Activated gamma-delta T cell treated with Interleukin-2 at 50 U/mL for 16 hours (primary cell): ENCODE results near the gene TNFRSF19.

Source experiments
- DNase-seq: peaks from one replicate; pipeline ENCODE4 v3.0.0-alpha.2; 2020

The TNFRSF19 gene

GRCh38 chr13:23609414-23609760, 39.2 kb downstream of the TNFRSF19 start:
- DNase-seq = no peak

DNA sequence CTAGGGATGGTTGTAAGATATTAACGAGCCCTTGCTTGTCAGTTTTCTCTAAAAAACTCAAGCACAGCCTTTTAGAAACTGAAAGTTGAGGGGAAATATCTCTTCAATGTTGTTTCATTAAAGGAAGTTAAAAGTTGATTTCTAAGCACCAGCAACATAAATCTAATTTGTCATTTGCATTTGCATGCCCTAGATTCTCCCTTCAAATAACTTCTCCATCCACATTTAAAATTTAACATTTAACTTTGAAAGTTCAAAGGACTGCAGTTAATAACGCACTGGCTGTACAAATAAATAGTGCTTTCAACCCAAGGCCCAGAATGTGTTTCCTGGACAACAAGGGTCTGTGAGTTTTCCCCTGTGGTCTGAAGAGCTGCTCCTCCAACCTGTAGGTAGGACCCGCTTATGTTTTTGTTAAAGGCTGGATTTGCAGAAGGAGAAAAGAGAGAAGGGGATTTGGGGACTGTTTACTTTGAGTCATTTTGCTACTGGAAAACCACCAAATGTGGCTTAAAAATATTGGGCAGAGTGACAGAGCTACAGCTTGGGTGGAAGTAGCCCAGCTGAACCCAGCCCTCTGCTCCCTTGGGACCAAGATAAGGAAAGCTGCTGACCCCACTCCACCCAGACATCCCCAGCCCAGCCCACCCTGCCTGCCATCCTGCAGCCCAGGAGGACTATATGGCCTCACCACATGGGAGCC, 39.8 kb downstream of the TNFRSF19 start:
- no peak for DNase-seq

GRCh38 chr13:23610966-23611491, 40.8 kb downstream of the TNFRSF19 start:
- no peak for DNase-seq

- no peak for DNase-seq
Measured at GRCh38 chr13:23612182-23612581, 42.0 kb downstream of the TNFRSF19 start.

GRCh38 chr13:23612731-23613130, 42.5 kb downstream of the TNFRSF19 start:
- DNase-seq = no peak

DNA sequence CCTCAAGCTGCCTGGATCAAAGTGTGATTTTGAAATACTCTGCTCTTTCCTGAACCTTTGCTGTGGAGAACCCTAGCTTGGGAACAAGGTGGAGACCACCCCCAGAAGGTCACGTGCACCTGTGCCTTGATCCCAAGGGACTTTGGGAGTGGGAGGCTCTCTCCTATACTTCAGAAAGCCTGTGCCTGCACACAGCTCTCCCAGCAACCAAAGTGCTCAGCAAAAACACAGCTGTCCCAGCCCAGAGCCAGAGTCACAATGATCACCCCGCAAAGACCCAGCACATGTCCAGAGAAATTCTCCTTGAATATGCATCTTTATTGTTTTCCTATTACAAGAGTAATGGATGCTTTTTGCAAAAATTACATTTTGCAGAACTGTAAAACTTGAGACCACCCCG, 43.4 kb downstream of the TNFRSF19 start:
- no peak for DNase-seq

DNA sequence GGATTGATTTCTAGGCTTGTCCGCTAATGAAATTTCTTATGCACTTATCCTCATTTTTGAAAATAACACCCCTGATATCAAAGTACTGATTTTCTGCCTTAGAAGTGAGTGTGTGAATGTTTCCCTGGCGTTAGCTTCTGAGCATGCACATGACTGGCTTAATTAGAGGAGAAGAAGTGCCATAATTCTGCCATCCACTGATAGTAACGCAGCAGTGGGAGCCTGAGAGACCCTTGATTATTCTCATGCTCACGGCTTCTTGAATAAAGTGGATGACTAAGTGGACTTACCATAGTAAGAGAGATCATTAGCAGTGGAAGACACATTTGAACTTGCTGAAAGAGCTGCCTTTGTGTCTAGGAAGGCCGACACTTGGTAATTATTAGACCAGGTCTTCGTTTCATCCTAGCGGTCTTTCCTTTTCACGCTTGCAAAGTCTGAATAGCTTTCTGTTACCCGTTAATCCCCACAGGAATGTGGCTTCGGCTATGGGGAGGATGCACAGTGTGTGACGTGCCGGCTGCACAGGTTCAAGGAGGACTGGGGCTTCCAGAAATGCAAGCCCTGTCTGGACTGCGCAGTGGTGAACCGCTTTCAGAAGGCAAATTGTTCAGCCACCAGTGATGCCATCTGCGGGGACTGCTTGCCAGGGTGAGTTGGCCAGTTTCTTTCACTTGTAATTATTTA, 45.3 kb downstream of the TNFRSF19 start:
- no peak for DNase-seq

GRCh38 chr13:23616228-23616627, 46.0 kb downstream of the TNFRSF19 start:
- no peak for DNase-seq

- no peak for DNase-seq
Measured at GRCh38 chr13:23617551-23618024, 47.4 kb downstream of the TNFRSF19 start.

GRCh38 chr13:23618341-23618740, 48.1 kb downstream of the TNFRSF19 start:
- DNase-seq = no peak

DNA sequence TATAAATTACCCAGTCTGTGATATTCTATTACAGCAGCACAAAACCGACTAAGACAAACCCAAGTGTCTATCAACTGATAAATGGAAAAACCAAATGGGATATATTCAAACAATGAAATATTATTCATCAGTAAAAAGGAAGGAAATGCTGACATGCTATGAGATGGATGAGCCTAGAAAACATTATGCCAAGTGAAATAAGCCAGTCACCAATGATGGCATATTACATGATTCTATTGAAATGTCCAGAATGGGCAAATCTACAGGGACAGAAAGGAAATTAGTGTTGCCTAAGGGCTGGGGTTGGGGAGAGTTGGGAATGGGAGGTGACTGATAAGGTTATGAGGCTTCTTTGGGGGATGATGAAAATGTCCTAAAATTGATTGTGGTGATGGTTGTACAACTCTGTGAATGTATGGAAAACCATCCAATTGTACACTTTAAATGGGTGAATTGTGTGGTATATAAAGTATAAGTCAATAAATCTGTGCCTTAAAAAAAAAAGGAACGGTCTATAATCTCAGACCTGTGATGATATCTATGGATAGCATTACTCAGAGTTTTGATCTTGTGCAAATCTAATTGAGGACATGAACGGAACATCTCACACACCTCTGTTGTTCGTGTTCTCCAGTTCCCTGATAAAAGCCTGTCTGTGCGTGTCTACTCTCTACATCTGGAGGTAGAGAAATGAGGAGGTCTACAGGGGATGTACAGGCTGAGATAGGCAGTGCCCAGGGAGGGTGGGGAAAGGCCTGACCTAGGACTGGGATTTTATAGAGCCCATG, 49.0 kb downstream of the TNFRSF19 start:
- DNase-seq = no peak

DNA sequence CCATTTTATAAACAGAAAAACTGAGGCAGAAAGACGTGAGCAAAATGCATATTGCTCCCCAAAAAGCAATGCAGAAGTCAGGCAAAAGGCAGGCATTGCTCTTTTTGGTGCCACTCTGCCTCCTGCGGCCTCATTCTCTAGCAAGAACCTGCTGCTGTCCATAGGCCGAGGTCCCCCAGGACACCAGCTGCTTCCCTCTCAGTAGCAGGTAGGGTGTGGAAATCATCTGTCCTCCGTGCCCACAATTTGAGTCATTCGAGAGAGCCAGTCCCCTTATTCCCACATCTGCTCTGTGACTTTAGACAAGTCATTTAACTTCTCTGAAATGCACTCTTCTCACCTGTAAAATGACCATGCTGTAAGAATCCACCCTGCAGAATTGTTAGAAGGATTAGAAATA, 50.0 kb downstream of the TNFRSF19 start:
- DNase-seq = no peak

- no peak for DNase-seq
Measured at GRCh38 chr13:23620613-23621315, 50.6 kb downstream of the TNFRSF19 start.

DNA sequence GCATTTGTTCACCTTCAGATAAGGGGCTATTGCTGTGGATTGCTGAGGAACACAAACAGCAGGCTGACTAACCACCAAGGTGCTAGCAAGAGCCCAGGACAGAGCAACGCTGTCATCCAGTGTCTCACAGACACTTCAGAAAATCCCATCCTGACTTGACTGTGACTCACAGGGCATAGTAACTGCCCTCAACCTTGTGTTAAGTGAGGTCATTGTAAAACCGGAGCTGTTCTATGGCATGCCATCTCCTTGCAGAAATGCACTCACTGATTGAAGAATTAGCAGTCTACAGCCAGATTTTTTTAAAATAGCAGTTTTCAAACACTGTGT, 51.1 kb downstream of the TNFRSF19 start:
- no peak for DNase-seq

GRCh38 chr13:23622985-23623384, 52.8 kb downstream of the TNFRSF19 start:
- no peak for DNase-seq

DNA sequence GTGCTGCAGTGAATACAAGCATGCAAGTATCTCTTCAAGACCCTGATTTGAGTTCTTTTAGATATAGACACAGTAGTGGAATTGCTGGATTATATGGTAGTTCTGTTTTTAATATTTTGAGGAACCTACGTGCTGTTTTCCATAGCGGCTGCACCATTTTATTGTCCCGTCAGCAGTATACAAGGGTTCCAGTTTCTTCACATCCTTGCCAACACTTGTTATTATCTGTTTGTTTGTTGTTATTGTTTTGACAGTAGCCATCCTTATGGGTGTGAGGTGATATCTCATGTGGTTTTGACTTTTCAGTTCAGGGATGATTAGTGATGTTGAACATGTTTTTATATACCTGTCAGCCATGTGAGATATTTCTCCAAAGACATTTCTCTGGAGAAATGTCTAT, 53.2 kb downstream of the TNFRSF19 start:
- DNase-seq = no peak

DNA sequence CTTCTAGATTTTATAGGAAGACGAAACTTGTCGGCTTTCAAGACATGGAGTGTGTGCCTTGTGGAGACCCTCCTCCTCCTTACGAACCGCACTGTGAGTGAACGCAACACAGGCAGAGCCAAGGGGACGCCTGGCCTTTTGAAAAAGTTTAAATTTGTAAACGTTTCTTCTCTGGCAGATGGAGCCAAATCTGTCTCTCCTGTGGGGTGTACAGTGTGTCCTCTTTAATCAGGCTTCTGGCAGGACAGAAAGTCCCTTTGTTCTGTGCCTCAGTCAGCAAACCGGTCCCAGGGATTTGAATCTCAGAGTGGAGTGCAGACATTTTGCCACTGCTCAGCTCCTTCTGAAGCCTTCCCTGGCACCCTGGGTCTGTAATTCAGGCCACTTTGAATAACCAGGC, 56.5 kb downstream of the TNFRSF19 start:
- no peak for DNase-seq

DNA sequence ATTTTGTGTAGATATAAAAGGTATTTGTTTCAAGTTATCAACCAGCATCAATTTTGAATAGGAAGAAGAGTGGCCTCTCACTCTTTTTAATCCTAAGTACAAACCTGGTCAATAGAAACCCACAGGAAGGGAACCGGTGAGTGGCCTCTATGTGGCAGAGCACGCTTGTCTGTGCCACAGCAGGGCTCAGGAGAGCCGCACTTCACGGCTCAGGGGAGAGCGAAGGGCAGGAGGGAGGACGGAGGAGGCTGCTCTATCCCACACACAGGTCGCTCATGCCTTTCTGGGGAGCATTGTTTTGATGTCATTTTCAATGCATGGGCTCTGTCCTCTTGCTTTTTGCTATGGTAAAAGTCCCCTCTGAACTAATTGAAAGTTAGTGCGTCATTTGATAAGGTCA, 57.2 kb downstream of the TNFRSF19 start:
- DNase-seq = no peak

DNA sequence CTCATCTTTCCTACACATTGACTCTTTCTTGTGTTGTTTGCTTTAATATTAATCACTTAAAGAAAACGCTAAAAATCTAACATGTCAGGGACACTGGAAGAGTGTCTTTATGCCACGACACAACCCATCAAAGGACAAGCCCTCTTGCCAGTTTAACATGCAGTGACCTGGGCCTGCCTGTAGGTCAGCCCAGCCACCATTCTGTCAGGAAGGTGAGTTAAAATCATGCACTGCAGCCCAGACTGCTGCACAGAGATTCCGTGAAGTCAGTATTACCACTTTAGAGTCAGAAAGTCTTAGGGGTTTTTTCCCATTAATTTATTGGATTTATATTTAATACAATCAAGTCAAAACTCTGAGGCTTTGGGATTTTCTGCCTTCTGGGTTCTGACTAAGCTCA, 58.0 kb downstream of the TNFRSF19 start:
- DNase-seq = no peak

- DNase-seq = no peak
Measured at GRCh38 chr13:23628765-23629565, 58.8 kb downstream of the TNFRSF19 start.

DNA sequence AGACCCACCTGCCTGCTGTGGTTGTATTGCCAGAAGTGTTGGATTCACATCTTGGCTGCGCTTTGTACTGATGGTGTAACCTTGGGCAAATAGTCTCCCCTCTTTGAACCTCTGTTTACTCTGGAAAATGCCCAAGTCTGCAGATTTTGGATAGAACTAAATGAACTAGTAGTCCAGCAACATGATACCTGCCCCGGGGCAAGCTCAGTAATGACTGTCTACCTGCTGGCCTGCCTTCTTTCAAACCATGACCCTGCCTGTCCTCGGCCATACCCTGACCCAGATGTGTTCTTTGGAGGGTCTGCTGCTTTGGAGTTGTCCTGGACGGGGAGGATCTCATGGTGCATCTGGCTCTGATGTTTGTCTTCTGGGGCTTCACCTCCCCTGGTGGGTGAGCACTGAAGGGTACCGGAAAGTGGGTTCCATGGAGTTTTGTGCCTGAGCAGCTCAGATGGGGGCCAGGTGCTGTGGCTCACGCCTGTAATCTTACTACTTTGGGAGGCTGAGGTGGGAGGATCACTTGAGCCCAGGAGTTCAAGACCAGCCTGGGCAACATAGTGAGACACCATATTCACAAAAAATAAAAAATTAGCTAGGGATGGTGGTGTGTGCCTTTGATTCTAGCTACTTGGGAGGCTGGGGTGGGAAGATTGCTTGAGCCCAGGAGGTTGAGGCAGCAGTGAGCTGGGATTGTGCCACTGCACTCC, 59.5 kb downstream of the TNFRSF19 start:
- no peak for DNase-seq
